MM.1S (cell line): Measurements from ENCODE around the gene NUP153.

Source experiments
- EZH2 ChIP-seq: fragments of 300-600 bp; sonication (generic); optimal IDR thresholded peaks from 2 replicates; pipeline ENCODE3; 2017; ENCODE audit warnings: low read depth, mild to moderate bottlenecking, antibody characterized with exemption, low read length, mixed read lengths
- EZH2phosphoT487 ChIP-seq: fragments of 300-600 bp; sonication (generic); IDR thresholded peaks from 2 replicates; pipeline ENCODE4 v1.6.1; 2018; ENCODE audit warnings: antibody characterized with exemption, low read length
- TF ChIP-seq, protein P1 (sequence below): fragments of 300-600 bp; sonication (generic); IDR thresholded peaks from 2 replicates; pipeline ENCODE4 v1.5.1; 2016; ENCODE audit warnings: antibody characterized with exemption, low read length, mixed read lengths

DNA sequence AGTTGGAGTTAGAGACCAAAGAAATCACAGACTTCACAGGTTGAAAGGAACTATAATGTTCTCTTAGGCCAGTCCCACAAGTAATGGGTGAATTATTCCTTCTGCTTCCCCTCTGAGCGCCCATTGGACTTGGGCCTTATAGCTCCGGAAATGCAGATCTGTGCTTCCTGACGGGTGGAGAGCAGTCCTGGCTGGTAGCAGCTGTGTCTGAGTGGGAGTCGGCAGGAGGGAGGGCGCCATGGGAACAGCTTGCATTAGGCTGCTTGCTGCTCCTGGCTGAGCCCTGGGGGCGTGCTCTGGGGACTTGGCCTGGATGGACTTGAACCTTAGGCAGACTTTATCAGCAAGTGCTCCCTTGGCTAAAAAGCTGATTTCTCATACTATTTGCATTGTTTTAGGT, 18.4 kb upstream of the NUP153 start:
- TF ChIP-seq, protein P1, sequence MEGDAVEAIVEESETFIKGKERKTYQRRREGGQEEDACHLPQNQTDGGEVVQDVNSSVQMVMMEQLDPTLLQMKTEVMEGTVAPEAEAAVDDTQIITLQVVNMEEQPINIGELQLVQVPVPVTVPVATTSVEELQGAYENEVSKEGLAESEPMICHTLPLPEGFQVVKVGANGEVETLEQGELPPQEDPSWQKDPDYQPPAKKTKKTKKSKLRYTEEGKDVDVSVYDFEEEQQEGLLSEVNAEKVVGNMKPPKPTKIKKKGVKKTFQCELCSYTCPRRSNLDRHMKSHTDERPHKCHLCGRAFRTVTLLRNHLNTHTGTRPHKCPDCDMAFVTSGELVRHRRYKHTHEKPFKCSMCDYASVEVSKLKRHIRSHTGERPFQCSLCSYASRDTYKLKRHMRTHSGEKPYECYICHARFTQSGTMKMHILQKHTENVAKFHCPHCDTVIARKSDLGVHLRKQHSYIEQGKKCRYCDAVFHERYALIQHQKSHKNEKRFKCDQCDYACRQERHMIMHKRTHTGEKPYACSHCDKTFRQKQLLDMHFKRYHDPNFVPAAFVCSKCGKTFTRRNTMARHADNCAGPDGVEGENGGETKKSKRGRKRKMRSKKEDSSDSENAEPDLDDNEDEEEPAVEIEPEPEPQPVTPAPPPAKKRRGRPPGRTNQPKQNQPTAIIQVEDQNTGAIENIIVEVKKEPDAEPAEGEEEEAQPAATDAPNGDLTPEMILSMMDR: no peak
- TF ChIP-seq EZH2 (no peak), EZH2phosphoT487 (no peak)
